Mesendoderm (in vitro differentiated cells): ENCODE results near the gene LRBA.
A peak's percentile ranks its signal among the peaks of the same experiment; 100 is the strongest.

Experiments
- DNase-seq: peaks from one replicate; pipeline ENCODE4 v3.0.0; 2013
- H2AK5ac ChIP-seq: 2 replicates; pipeline ENCODE4 v1.6.1; 2013; ENCODE audit warnings: low read length, inconsistent platforms
- H2BK120ac ChIP-seq: 2 replicates; pipeline ENCODE4 v1.6.1; 2013; ENCODE audit warnings: low read depth, mild to moderate bottlenecking, low read length, moderate library complexity, mixed read lengths
- H2BK15ac ChIP-seq: replicated peaks from 2 replicates; pipeline ENCODE4 v1.6.1; 2013; ENCODE audit warnings: low read depth, mild to moderate bottlenecking, moderate library complexity
- H2BK5ac ChIP-seq: 2 replicates; pipeline ENCODE4 v1.6.1; 2013; ENCODE audit warnings: low read length, inconsistent platforms
- H3K18ac ChIP-seq: 2 replicates; pipeline ENCODE4 v1.6.1; 2013; ENCODE audit warnings: mild to moderate bottlenecking, low read length, mixed read lengths
- H3K23ac ChIP-seq: one replicate; pipeline ENCODE4 v1.6.1; 2013; ENCODE audit warnings: low read length
- H3K27ac ChIP-seq: 2 replicates; pipeline ENCODE4 v1.5.1; 2013; ENCODE audit warnings: low read depth, mild to moderate bottlenecking, inconsistent platforms, low read length, moderate library complexity
- H3K27me3 ChIP-seq: 2 replicates; pipeline ENCODE4 v1.6.1; 2013; ENCODE audit warnings: low read length, control low read depth, mild to moderate bottlenecking, inconsistent platforms; ENCODE audit not compliant: insufficient read depth, poor library complexity
- H3K36me3 ChIP-seq: 2 replicates; pipeline ENCODE4 v1.6.1; 2013; ENCODE audit warnings: low read length, inconsistent platforms; ENCODE audit not compliant: control insufficient read depth, insufficient read depth
- H3K4ac ChIP-seq: one replicate; pipeline ENCODE4 v1.6.1; 2013; ENCODE audit warnings: low read depth, mild to moderate bottlenecking, low read length, moderate library complexity
- H3K4me1 ChIP-seq: 2 replicates; pipeline ENCODE4 v1.6.1; 2013; ENCODE audit warnings: low read depth, low read length, inconsistent platforms; ENCODE audit not compliant: control insufficient read depth
- H3K4me2 ChIP-seq: 2 replicates; pipeline ENCODE4 v1.6.1; 2013; ENCODE audit warnings: low read length
- H3K4me3 ChIP-seq: 2 replicates; pipeline ENCODE4 v1.5.1; 2013; ENCODE audit warnings: mild to moderate bottlenecking, low read length
- H3K56ac ChIP-seq: one replicate; pipeline ENCODE4 v1.6.1; 2013; ENCODE audit warnings: low read length
- H3K79me1 ChIP-seq: 2 replicates; pipeline ENCODE4 v1.6.1; 2013; ENCODE audit warnings: low read length, inconsistent platforms
- H3K79me2 ChIP-seq: 2 replicates; pipeline ENCODE4 v1.6.1; 2013; ENCODE audit warnings: mild to moderate bottlenecking, low read length; ENCODE audit not compliant: control insufficient read depth, insufficient read depth
- H3K9ac ChIP-seq: 2 replicates; pipeline ENCODE4 v1.6.1; 2013; ENCODE audit warnings: low read length, inconsistent platforms
- H4K5ac ChIP-seq: one replicate; pipeline ENCODE4 v1.6.1; 2013; ENCODE audit warnings: low read length
- H4K8ac ChIP-seq: one replicate; pipeline ENCODE4 v1.6.1; 2013; ENCODE audit warnings: low read depth, mild to moderate bottlenecking, control low read depth, low read length, moderate library complexity
- WGBS: extraction: QIAGEN DNeasy Blood & Tissue Kit; methylation state at CpG from one replicate; pipeline ENCODE4 v1.1.7; 2013; ENCODE audit warnings: low lambda C conversion rate, missing lambda C conversion rate; ENCODE audit not compliant: insufficient coverage; ENCODE audit errors: extremely low coverage; 5-methylcytosine and 5-hydroxymethylcytosine counted together

The LRBA gene

GRCh38 chr4:150814873-150815272, 200.2 kb downstream of the LRBA start:
- Histone ChIP-seq H4K8ac (no peak overlapping the region), H3K27me3 (no peaks in the 10 kb centered on the region), H3K79me2 (no peaks in the 10 kb centered on the region), H3K23ac (no peak overlapping the region), H3K4me3 (no peak overlapping the region), H3K79me1 (no peaks in the 10 kb centered on the region), H4K5ac (no peak overlapping the region), H3K36me3 (no peaks in the 10 kb centered on the region), H2BK5ac (no peak overlapping the region), H3K56ac (no peak overlapping the region), H3K4ac (no peak overlapping the region), H2AK5ac (no peak overlapping the region), H3K4me1 (no peaks in the 10 kb centered on the region), H3K4me2 (no peak overlapping the region), H3K27ac (no peak overlapping the region), H3K18ac (no peak overlapping the region), H2BK15ac (no peak overlapping the region), H3K9ac (no peak overlapping the region), H2BK120ac (no peak overlapping the region)
- WGBS, result no CpG with 5 or more reads among the region's 1 CpG
- DNase-seq, result no peak

DNA sequence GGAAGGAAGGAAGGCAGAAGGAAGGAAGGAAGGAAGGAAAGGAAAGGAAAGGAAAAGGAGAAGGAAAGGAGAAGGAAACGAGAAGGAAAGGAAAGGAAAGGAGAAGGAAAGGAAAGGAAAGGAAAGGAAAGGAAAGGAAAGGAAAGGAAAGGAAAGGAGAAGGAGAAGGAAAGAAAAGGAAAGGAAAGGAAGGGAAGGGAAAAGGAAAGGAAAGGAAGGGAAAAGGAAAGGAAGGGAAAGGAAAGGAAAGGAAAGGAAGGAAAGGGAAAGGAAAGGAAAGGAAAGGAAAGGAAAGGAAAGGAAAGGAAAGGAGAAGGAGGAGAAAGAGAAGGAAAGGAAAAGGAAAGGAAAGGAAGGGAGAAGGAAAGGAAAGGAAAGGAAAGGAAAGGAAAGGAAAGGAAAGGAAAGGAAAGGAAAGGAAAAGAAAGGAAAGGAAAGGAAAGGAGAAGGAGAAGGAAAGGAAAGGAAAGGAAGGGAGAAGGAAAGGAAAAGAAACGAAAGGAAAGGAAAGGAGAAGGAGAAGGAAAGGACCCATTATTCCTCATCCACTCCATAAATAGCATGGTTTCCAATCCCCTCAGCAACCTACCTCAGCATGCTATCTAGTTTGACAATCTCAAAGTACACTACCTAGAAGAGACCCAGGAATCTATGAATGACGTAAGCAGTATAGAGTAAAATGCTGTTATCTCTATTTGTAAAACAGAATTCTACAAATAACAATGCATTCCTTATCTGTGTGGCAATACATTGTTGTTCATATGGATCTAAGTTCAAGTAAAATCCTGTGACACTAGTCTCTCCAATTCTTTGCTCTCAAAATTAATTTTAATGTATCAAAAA, 209.7 kb downstream of the LRBA start:
- no peak overlapping the region for H3K23ac ChIP-seq
- no peak overlapping the region for H3K18ac ChIP-seq

GRCh38 chr4:150801833-150802232, 213.3 kb downstream of the LRBA start:
- H4K8ac ChIP-seq, result no peak overlapping the region
- H3K36me3 ChIP-seq, result no peaks in the 10 kb centered on the region
- no peak overlapping the region for H2BK5ac ChIP-seq
- no peak overlapping the region for H4K5ac ChIP-seq
- H2AK5ac ChIP-seq, result no peak overlapping the region
- no peak overlapping the region for H3K18ac ChIP-seq
- WGBS, result no CpG with 5 or more reads among the region's 4 CpGs
- no peaks in the 10 kb centered on the region for H3K79me2 ChIP-seq
- H3K4me2 ChIP-seq, result no peak overlapping the region
- no peak for DNase-seq
- no peaks in the 10 kb centered on the region for H3K27me3 ChIP-seq
- H3K9ac ChIP-seq, result no peak overlapping the region
- no peaks in the 10 kb centered on the region for H3K4me1 ChIP-seq
- no peak overlapping the region for H3K4ac ChIP-seq
- H3K4me3 ChIP-seq, result no peak overlapping the region
- no peak overlapping the region for H3K27ac ChIP-seq
- no peak overlapping the region for H3K23ac ChIP-seq
- H2BK120ac ChIP-seq, result no peak overlapping the region
- no peaks in the 10 kb centered on the region for H3K79me1 ChIP-seq
- no peak overlapping the region for H2BK15ac ChIP-seq
- H3K56ac ChIP-seq, result no peak overlapping the region

More for the DNA sequence above, 209.7 kb downstream of the LRBA start:
- Histone ChIP-seq H3K79me1 (no peaks in the 10 kb centered on the region), H3K36me3 (no peaks in the 10 kb centered on the region), H3K4me2 (no peak overlapping the region), H3K4me1 (no peaks in the 10 kb centered on the region), H3K9ac (no peak overlapping the region), H3K56ac (no peak overlapping the region), H2BK5ac (no peak overlapping the region), H2BK120ac (no peak overlapping the region), H3K4me3 (no peak overlapping the region), H3K27ac (no peak overlapping the region), H4K5ac (no peak overlapping the region), H3K79me2 (no peaks in the 10 kb centered on the region), H2AK5ac (no peak overlapping the region), H2BK15ac (no peak overlapping the region), H3K4ac (no peak overlapping the region), H4K8ac (no peak overlapping the region), H3K27me3 (no peaks in the 10 kb centered on the region)
- peak; percentile 24 for DNase-seq
- WGBS, result no CpG with 5 or more reads among the region's 3 CpGs

- H2BK5ac ChIP-seq, result no peak overlapping the region
- H3K36me3 ChIP-seq, result no peaks in the 10 kb centered on the region
- H4K8ac ChIP-seq, result no peak overlapping the region
- H3K27ac ChIP-seq, result no peak overlapping the region
- H2BK15ac ChIP-seq, result no peak overlapping the region
- no peak overlapping the region for H3K18ac ChIP-seq
- H3K27me3 ChIP-seq, result no peaks in the 10 kb centered on the region
- peak; percentile 44 for DNase-seq
- no peak overlapping the region for H2AK5ac ChIP-seq
- H3K9ac ChIP-seq, result no peak overlapping the region
- no peaks in the 10 kb centered on the region for H3K79me2 ChIP-seq
- H3K4me1 ChIP-seq, result no peaks in the 10 kb centered on the region
- H3K79me1 ChIP-seq, result no peaks in the 10 kb centered on the region
- no peak overlapping the region for H3K4ac ChIP-seq
- H2BK120ac ChIP-seq, result no peak overlapping the region
- no peak overlapping the region for H3K56ac ChIP-seq
- H3K4me2 ChIP-seq, result no peak overlapping the region
- no peak overlapping the region for H4K5ac ChIP-seq
- WGBS, result no CpG with 5 or more reads among the region's 2 CpGs
- H3K23ac ChIP-seq, result no peak overlapping the region
- no peak overlapping the region for H3K4me3 ChIP-seq
These were observed 215.9 kb downstream of the LRBA start for GRCh38 chr4:150799207-150799606.

GRCh38 chr4:150794706-150795105, 220.4 kb downstream of the LRBA start:
- H4K8ac ChIP-seq, result no peak overlapping the region
- no peak for DNase-seq

GRCh38 chr4:150789864-150790263, 225.2 kb downstream of the LRBA start:
- Histone ChIP-seq H3K4me2 (no peak overlapping the region), H3K23ac (no peak overlapping the region), H2BK5ac (no peak overlapping the region), H2BK15ac (no peak overlapping the region), H3K56ac (no peak overlapping the region), H3K4me1 (peaks cover 4% of the 10 kb centered on the region), H3K18ac (no peak overlapping the region), H3K27me3 (no peaks in the 10 kb centered on the region), H3K79me1 (no peaks in the 10 kb centered on the region), H2AK5ac (no peak overlapping the region), H3K4ac (no peak overlapping the region), H3K9ac (no peak overlapping the region), H3K4me3 (no peak overlapping the region), H4K8ac (no peak overlapping the region), H4K5ac (no peak overlapping the region), H3K27ac (no peak overlapping the region), H3K79me2 (no peaks in the 10 kb centered on the region), H3K36me3 (no peaks in the 10 kb centered on the region), H2BK120ac (no peak overlapping the region)
- DNase-seq, result peak; percentile 50

More at GRCh38 chr4:150794706-150795105, 220.4 kb downstream of the LRBA start:
- no peaks in the 10 kb centered on the region for H3K79me1 ChIP-seq
- H4K5ac ChIP-seq, result no peak overlapping the region
- no peak overlapping the region for H3K56ac ChIP-seq
- no peak overlapping the region for H2BK120ac ChIP-seq
- no CpG with 5 or more reads among the region's 2 CpGs for WGBS
- H3K9ac ChIP-seq, result no peak overlapping the region
- H3K4me3 ChIP-seq, result no peak overlapping the region
- no peak overlapping the region for H2BK15ac ChIP-seq
- no peak overlapping the region for H2AK5ac ChIP-seq
- H3K27me3 ChIP-seq, result no peaks in the 10 kb centered on the region
- no peak overlapping the region for H3K23ac ChIP-seq
- no peak overlapping the region for H3K27ac ChIP-seq
- H3K4ac ChIP-seq, result no peak overlapping the region
- H3K18ac ChIP-seq, result no peak overlapping the region
- no peak overlapping the region for H3K4me2 ChIP-seq
- no peaks in the 10 kb centered on the region for H3K79me2 ChIP-seq
- peaks cover 2% of the 10 kb centered on the region for H3K4me1 ChIP-seq
- H2BK5ac ChIP-seq, result no peak overlapping the region
- no peaks in the 10 kb centered on the region for H3K36me3 ChIP-seq
